Measurements from ENCODE around the gene CAMK1D.

Gene CAMK1D

GRCh38 chr10:12644380-12645144, 295.2 kb downstream of the CAMK1D start:
- no peak for DNase-seq

GRCh38 chr10:12645449-12645848, 296.1 kb downstream of the CAMK1D start:
- DNase-seq: no peak

GRCh38 chr10:12649012-12649584, 299.8 kb downstream of the CAMK1D start:
- DNase-seq: no peak

GRCh38 chr10:12650122-12650521, 300.8 kb downstream of the CAMK1D start:
- DNase-seq: no peak

- no peak for DNase-seq
Measured at GRCh38 chr10:12650538-12651298, 301.4 kb downstream of the CAMK1D start.

GRCh38 chr10:12655940-12656339, 306.6 kb downstream of the CAMK1D start:
- no peak for DNase-seq

- DNase-seq: no peak
Measured at GRCh38 chr10:12656518-12657142, 307.3 kb downstream of the CAMK1D start.

GRCh38 chr10:12657489-12657888, 308.1 kb downstream of the CAMK1D start:
- no peak for DNase-seq

GRCh38 chr10:12658526-12658925, 309.2 kb downstream of the CAMK1D start:
- DNase-seq: no peak

GRCh38 chr10:12659706-12660105, 310.4 kb downstream of the CAMK1D start:
- DNase-seq: no peak

- DNase-seq: no peak
Measured at GRCh38 chr10:12660812-12661211, 311.5 kb downstream of the CAMK1D start.

GRCh38 chr10:12661671-12662070, 312.3 kb downstream of the CAMK1D start:
- DNase-seq: no peak

- no peak for DNase-seq
Measured at GRCh38 chr10:12663863-12664262, 314.5 kb downstream of the CAMK1D start.

- no peak for DNase-seq
Measured at GRCh38 chr10:12665501-12665900, 316.2 kb downstream of the CAMK1D start.

- DNase-seq: peak in 12 of 56 donors; percentile 5 to 52 (median 16)
Measured at GRCh38 chr10:12667052-12667451, 317.7 kb downstream of the CAMK1D start.

GRCh38 chr10:12668634-12669033, 319.3 kb downstream of the CAMK1D start:
- no peak for DNase-seq

- DNase-seq: no peak
Measured at GRCh38 chr10:12670004-12670403, 320.7 kb downstream of the CAMK1D start.

GRCh38 chr10:12675186-12675585, 325.8 kb downstream of the CAMK1D start:
- DNase-seq: no peak

GRCh38 chr10:12679636-12680035, 330.3 kb downstream of the CAMK1D start:
- DNase-seq: no peak

GRCh38 chr10:12681252-12681651, 331.9 kb downstream of the CAMK1D start:
- no peak for DNase-seq

GRCh38 chr10:12684784-12685183, 335.4 kb downstream of the CAMK1D start:
- DNase-seq: no peak

Measured in amygdala (tissue), 56 donors.